Panc1 (cell line): Measurements from ENCODE around the gene TIMP1. TPM values are rescaled to one million over a fixed set of nuclear protein-coding genes. Genes with fewer than 3 reads are reported as not detected.

Experiments
- ATAC-seq: fragments of 200-7000 bp; cut with Tn5 transposase; 2 replicates; pipeline ENCODE4 v1.9.1; 2020; ENCODE audit warnings: mild to moderate bottlenecking, moderate library complexity
- BruUV-seq: library from RNA; stranded (reverse); fragments of 400-500 nt; replicated peaks from 2 replicates; lab custom pipeline; 2021; lab: Mats Ljungman, UMichigan
- CTCF ChIA-PET: fragments of 300-600 bp; sonication (Branson Sonifier 250); formaldehyde crosslinking; loops from one replicate; lab custom pipeline; 2022; ENCODE audit warnings: antibody characterized with exemption; lab: Charles Lee
- POLR2A ChIA-PET: fragments of 300-600 bp; sonication (Branson Sonifier 250); formaldehyde crosslinking; loops from one replicate; lab custom pipeline; 2022; ENCODE audit warnings: antibody characterized with exemption; lab: Charles Lee
- DNase-seq: peaks from one replicate; pipeline ENCODE4 v3.0.0-alpha.2; 2010; ENCODE audit warnings: low read depth, low spot score
- H3K27ac ChIP-seq: 2 replicates; pipeline ENCODE4 v1.5.1; 2011; ENCODE audit warnings: mild to moderate bottlenecking, low read length, inconsistent platforms
- H3K27me3 ChIP-seq: fragments of 200-500 bp; sonication (Bioruptor generic); 2 replicates; pipeline ENCODE4 v1.6.0; 2014; ENCODE audit warnings: low read length, inconsistent platforms; ENCODE audit not compliant: control insufficient read depth, insufficient read depth
- H3K36me3 ChIP-seq: fragments of 200-500 bp; sonication (Bioruptor generic); 2 replicates; pipeline ENCODE4 v1.5.1; 2014; ENCODE audit warnings: inconsistent platforms, mild to moderate bottlenecking, low read length, moderate library complexity; ENCODE audit not compliant: control insufficient read depth, insufficient read depth
- H3K4me1 ChIP-seq: 2 replicates; pipeline ENCODE4 v1.5.1; 2011; ENCODE audit warnings: inconsistent platforms, mild to moderate bottlenecking, low read length, moderate library complexity; ENCODE audit not compliant: control insufficient read depth, insufficient read depth
- H3K4me3 ChIP-seq, 2 experiments: 2 replicates each; pipeline ENCODE4 v1.5.1; 2011 to 2012; ENCODE audit warnings: low read depth in 2 of 2, low read length in 2 of 2, mild to moderate bottlenecking in 2 of 2, inconsistent platforms in 1 of 2, moderate library complexity in 1 of 2
- H3K9me3 ChIP-seq: fragments of 200-500 bp; sonication (Bioruptor generic); 2 replicates; pipeline ENCODE4 v1.5.1; 2014; ENCODE audit warnings: low read depth, mild to moderate bottlenecking, inconsistent platforms, low read length, moderate library complexity; ENCODE audit not compliant: control insufficient read depth, insufficient read depth
- POLR2AphosphoS5 ChIP-seq: IDR thresholded peaks from 2 replicates; pipeline ENCODE4 v1.6.1; 2012; ENCODE audit warnings: mild to moderate bottlenecking, low read depth, low read length, moderate library complexity
- REST ChIP-seq, 2 experiments: IDR thresholded peaks; 2 replicates each; pipeline ENCODE4 v1.6.1; 2011 to 2012; ENCODE audit warnings: low read depth in 2 of 2, control low read depth in 1 of 2, low read length in 1 of 2, mild to moderate bottlenecking in 1 of 2, moderate library complexity in 1 of 2; ENCODE audit not compliant: insufficient read depth in 1 of 2
- SIN3A ChIP-seq: IDR thresholded peaks from 2 replicates; pipeline ENCODE4 v1.6.1; 2012; ENCODE audit warnings: low read depth, mild to moderate bottlenecking, low read length, moderate library complexity, borderline replicate concordance; ENCODE audit not compliant: insufficient read depth
- TCF7L2 ChIP-seq: IDR thresholded peaks from 2 replicates; pipeline ENCODE4 v1.6.1; 2011; ENCODE audit warnings: mild to moderate bottlenecking, low read depth, low read length, inconsistent platforms
- in situ Hi-C: cut with HindIII; loops from 2 replicates; pipeline ENCODE4 v1.10.0; 2016; ENCODE audit warnings: low sequenced_read_pairs, low pct_unique_long_range_greater_than_20kb
- intact Hi-C: fragments of 100-400 bp; cut with micrococcal nuclease; formaldehyde crosslinking; loops from one replicate; pipeline ENCODE4 v1.10.0; 2022; ENCODE audit not compliant: unreplicated experiment
- total RNA-seq: library from RNA; stranded (reverse); gene quantifications from one replicate; pipeline ENCODE4 v1.2.1, GENCODE V29; 2021; ENCODE audit not compliant: unreplicated experiment
- TF ChIP-seq, protein P1 (sequence below): fragments of 450-650 bp; IDR thresholded peaks from 2 replicates; pipeline ENCODE4 v1.5.1; 2017; ENCODE audit warnings: mild to moderate bottlenecking

TIMP1 gene
- total RNA-seq, 1 experiment from 2014 or later, result 131 TPM

- Histone ChIP-seq H3K36me3 (no peaks in the 10 kb centered on the region; the same call in 1 of the 2 replicates), H3K27ac (no peak overlapping the region), H3K9me3 (no peaks in the 10 kb centered on the region), H3K27me3 (no peaks in the 10 kb centered on the region), H3K4me3 (no peak overlapping the region), H3K4me1 (no peaks in the 10 kb centered on the region)
- ChIA-PET POLR2A (no interaction called here), CTCF (no interaction called here)
- BruUV-seq, result no TSS peak
- TF ChIP-seq TCF7L2 (no peak), REST (IDR thresholded peaks at IDR 0.05; ENCODE audit: insufficient read depth in 1 of 2, low read depth in 2 of 2, low read length in 1 of 2) (no peak), POLR2AphosphoS5 (no peak), SIN3A (no peak)
- TF ChIP-seq, protein P1, sequence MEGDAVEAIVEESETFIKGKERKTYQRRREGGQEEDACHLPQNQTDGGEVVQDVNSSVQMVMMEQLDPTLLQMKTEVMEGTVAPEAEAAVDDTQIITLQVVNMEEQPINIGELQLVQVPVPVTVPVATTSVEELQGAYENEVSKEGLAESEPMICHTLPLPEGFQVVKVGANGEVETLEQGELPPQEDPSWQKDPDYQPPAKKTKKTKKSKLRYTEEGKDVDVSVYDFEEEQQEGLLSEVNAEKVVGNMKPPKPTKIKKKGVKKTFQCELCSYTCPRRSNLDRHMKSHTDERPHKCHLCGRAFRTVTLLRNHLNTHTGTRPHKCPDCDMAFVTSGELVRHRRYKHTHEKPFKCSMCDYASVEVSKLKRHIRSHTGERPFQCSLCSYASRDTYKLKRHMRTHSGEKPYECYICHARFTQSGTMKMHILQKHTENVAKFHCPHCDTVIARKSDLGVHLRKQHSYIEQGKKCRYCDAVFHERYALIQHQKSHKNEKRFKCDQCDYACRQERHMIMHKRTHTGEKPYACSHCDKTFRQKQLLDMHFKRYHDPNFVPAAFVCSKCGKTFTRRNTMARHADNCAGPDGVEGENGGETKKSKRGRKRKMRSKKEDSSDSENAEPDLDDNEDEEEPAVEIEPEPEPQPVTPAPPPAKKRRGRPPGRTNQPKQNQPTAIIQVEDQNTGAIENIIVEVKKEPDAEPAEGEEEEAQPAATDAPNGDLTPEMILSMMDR, result no peak
- intact Hi-C loops (no loop called here), in situ Hi-C loops (no loop called here)
- DNase-seq, result no peak
- ATAC-seq, result no peak
Measured at GRCh38 chrX:47571215-47571614, 11.0 kb upstream of the TIMP1 start.

- H3K4me1 ChIP-seq, result no peaks in the 10 kb centered on the region
- no peaks in the 10 kb centered on the region; the same call in 1 of the 2 replicates for H3K36me3 ChIP-seq
- no peaks in the 10 kb centered on the region for H3K27me3 ChIP-seq
- ChIA-PET CTCF (no interaction called here), POLR2A (no interaction called here)
- intact Hi-C loops (no loop called here), in situ Hi-C loops (no loop called here)
- H3K4me3 ChIP-seq, result no peak overlapping the region
- ATAC-seq (no peak), DNase-seq (no peak)
- BruUV-seq, result no TSS peak
- TF ChIP-seq TCF7L2 (no peak), POLR2AphosphoS5 (no peak), SIN3A (no peak), REST (IDR thresholded peaks at IDR 0.05; ENCODE audit: insufficient read depth in 1 of 2, low read depth in 2 of 2, low read length in 1 of 2) (no peak)
- TF ChIP-seq, protein P1, result no peak
- H3K9me3 ChIP-seq, result no peaks in the 10 kb centered on the region
- H3K27ac ChIP-seq, result no peak overlapping the region
Measured at GRCh38 chrX:47571896-47572295, 10.3 kb upstream of the TIMP1 start.
